ENCODE measurements around the gene PMVK.

The PMVK gene

GRCh38 chr1:154970631-154971340 lies 34.3 kb upstream of the PMVK start, which contains the start of gene SHC1:
TSS of gene SHC1 (minus strand) at chr1:154970747. CDS start at chr1:154970526, 221 bp downstream.
- no peak within 1 kb of the TSS for H3K4me3 ChIP-seq (ENCODE audit: low read depth in 1 of 2, low read length in 2 of 2)
- peak within 1 kb of the TSS; percentile 46 for H3K4me2 ChIP-seq (ENCODE audit: insufficient read depth, low read length)
- H3K9me3 ChIP-seq (ENCODE audit: insufficient read depth, low read length, severe bottlenecking): no peaks in the 10 kb centered on the region
- no peak within 1 kb of the TSS for H2AFZ ChIP-seq (ENCODE audit: low read depth, low read length)
- no peak within 1 kb of the TSS; the same call in 1 of the 2 replicates for H3K9ac ChIP-seq (ENCODE audit: low read depth, low read length)
- H3K4me1 ChIP-seq (ENCODE audit: insufficient read depth, low read length): peaks cover 37% of the 10 kb centered on the region
- H4K20me1 ChIP-seq (ENCODE audit: insufficient read depth, low read length): peaks cover 39% of the 10 kb centered on the region
- no peak for ATAC-seq (ENCODE audit: insufficient read depth, low read depth)
- H3K27ac ChIP-seq (ENCODE audit: low read length): 0 out of 2 replicates have a peak within 1 kb of the TSS, but pooled peaks have one; percentile 22
- H3K79me2 ChIP-seq (ENCODE audit: insufficient read depth, low read length): peaks cover 57% of the 10 kb centered on the region
- peak; percentile 51 for DNase-seq
- no peaks in the 10 kb centered on the region for H3K27me3 ChIP-seq (ENCODE audit: insufficient read depth, low read length, poor library complexity)
- TF ChIP-seq CTCF (IDR thresholded peaks at IDR 0.05; ENCODE audit: borderline replicate concordance, extremely low read depth, low read length, poor library complexity, severe bottlenecking): no peak
- H3K36me3 ChIP-seq (ENCODE audit: insufficient read depth, low read length): peaks cover 55% of the 10 kb centered on the region

- Histone ChIP-seq H4K20me1 (ENCODE audit: insufficient read depth, low read length) (peaks cover 30% of the 10 kb centered on the region), H2AFZ (ENCODE audit: low read depth, low read length) (no peak overlapping the region), H3K9ac (ENCODE audit: low read depth, low read length) (no peak overlapping the region; the same call in 1 of the 2 replicates), H3K36me3 (ENCODE audit: insufficient read depth, low read length) (peaks cover 55% of the 10 kb centered on the region), H3K27me3 (ENCODE audit: insufficient read depth, low read length, poor library complexity) (no peaks in the 10 kb centered on the region), H3K4me3 (ENCODE audit: low read depth in 1 of 2, low read length in 2 of 2) (no peak overlapping the region), H3K79me2 (ENCODE audit: insufficient read depth, low read length) (peaks cover 49% of the 10 kb centered on the region), H3K9me3 (ENCODE audit: insufficient read depth, low read length, severe bottlenecking) (no peaks in the 10 kb centered on the region), H3K4me2 (ENCODE audit: insufficient read depth, low read length) (no peak overlapping the region), H3K27ac (ENCODE audit: low read length) (no peak overlapping the region), H3K4me1 (ENCODE audit: insufficient read depth, low read length) (peaks cover 31% of the 10 kb centered on the region)
- no peak for DNase-seq
- ATAC-seq (ENCODE audit: insufficient read depth, low read depth): no peak
- TF ChIP-seq CTCF (IDR thresholded peaks at IDR 0.05; ENCODE audit: borderline replicate concordance, extremely low read depth, low read length, poor library complexity, severe bottlenecking) (no peak), EZH2 (IDR thresholded peaks at IDR 0.05; ENCODE audit: borderline replicate concordance, low read depth, low read length, severe bottlenecking) (no peak)
Measured at GRCh38 chr1:154969860-154970452, 33.4 kb upstream of the PMVK start.

DNA sequence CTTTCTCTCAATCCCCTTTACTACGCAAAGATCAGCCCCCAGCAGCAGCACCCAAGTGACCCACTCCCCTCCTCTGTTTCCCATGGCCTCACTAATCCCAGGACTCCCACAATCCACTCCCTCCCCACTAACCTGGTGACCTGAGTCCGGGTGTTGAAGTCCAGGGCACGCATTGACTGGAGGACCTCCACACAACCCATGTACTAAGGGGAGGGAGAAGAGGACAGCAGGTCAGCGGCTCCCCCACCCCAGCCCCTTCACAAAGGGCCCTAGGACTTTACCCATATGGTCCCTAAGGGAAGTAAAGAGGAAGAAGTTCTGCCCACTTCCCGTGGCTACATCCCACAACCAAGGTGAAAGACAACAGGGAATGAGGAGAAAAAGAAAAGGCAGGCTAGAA lies 32.7 kb upstream of the PMVK start:
- H4K20me1 ChIP-seq (ENCODE audit: insufficient read depth, low read length): peaks cover 29% of the 10 kb centered on the region
- H3K4me2 ChIP-seq (ENCODE audit: insufficient read depth, low read length): no peak overlapping the region
- no peak overlapping the region for H3K4me3 ChIP-seq (ENCODE audit: low read depth in 1 of 2, low read length in 2 of 2)
- H3K9me3 ChIP-seq (ENCODE audit: insufficient read depth, low read length, severe bottlenecking): no peaks in the 10 kb centered on the region
- DNase-seq (no peak), ATAC-seq (ENCODE audit: insufficient read depth, low read depth) (no peak)
- TF ChIP-seq EZH2 (IDR thresholded peaks at IDR 0.05; ENCODE audit: borderline replicate concordance, low read depth, low read length, severe bottlenecking) (no peak), CTCF (IDR thresholded peaks at IDR 0.05; ENCODE audit: borderline replicate concordance, extremely low read depth, low read length, poor library complexity, severe bottlenecking) (no peak)
- peaks cover 47% of the 10 kb centered on the region for H3K79me2 ChIP-seq (ENCODE audit: insufficient read depth, low read length)
- H3K36me3 ChIP-seq (ENCODE audit: insufficient read depth, low read length): peaks cover 61% of the 10 kb centered on the region
- no peak overlapping the region for H3K9ac ChIP-seq (ENCODE audit: low read depth, low read length)
- no peak overlapping the region for H3K27ac ChIP-seq (ENCODE audit: low read length)
- H2AFZ ChIP-seq (ENCODE audit: low read depth, low read length): no peak overlapping the region
- no peaks in the 10 kb centered on the region for H3K27me3 ChIP-seq (ENCODE audit: insufficient read depth, low read length, poor library complexity)
- H3K4me1 ChIP-seq (ENCODE audit: insufficient read depth, low read length): peaks cover 31% of the 10 kb centered on the region
